CD14-positive monocyte (primary cell): ENCODE results near the gene SPACA5. TPM values are rescaled to one million over a fixed set of nuclear protein-coding genes. Genes with fewer than 3 reads are reported as not detected.

Experiments used
- DNase-seq, 3 donors: peaks; one replicate each; pipeline ENCODE4 v3.0.0-alpha.2; 2011 to 2022
- H2AFZ ChIP-seq: 2 replicates; pipeline ENCODE4 v1.6.0; 2012; ENCODE audit warnings: mild to moderate bottlenecking, low read depth, low read length, inconsistent platforms; ENCODE audit not compliant: insufficient read depth, poor library complexity, severe bottlenecking
- H3K27ac ChIP-seq, 2 donors: 1 replicate in 1 of 2; 2 replicates in 1 of 2; pipeline ENCODE4 v1.5.1; 2012 to 2013; ENCODE audit warnings: low read length in 2 of 2, control low read depth in 1 of 2, inconsistent platforms in 1 of 2, low read depth in 1 of 2, mild to moderate bottlenecking in 1 of 2
- H3K27me3 ChIP-seq, 2 donors: one replicate each; pipeline versions ENCODE4 v1.6.0 to v1.6.1; 2011 to 2013; ENCODE audit warnings: low read length in 2 of 2; ENCODE audit not compliant: control insufficient read depth in 2 of 2, insufficient read depth in 2 of 2
- H3K36me3 ChIP-seq, 2 donors: replicated peaks in 1 of 2; 1 replicate in 1 of 2; 2 replicates in 1 of 2; pipeline versions ENCODE4 v1.5.1 to v1.6.1; 2012 to 2013; ENCODE audit warnings: low read length in 2 of 2, control low read depth in 1 of 2, inconsistent platforms in 1 of 2, mild to moderate bottlenecking in 1 of 2; ENCODE audit not compliant: insufficient read depth in 2 of 2, control insufficient read depth in 1 of 2
- H3K4me1 ChIP-seq, 2 donors: 1 replicate in 1 of 2; 2 replicates in 1 of 2; pipeline versions ENCODE4 v1.5.1 to v1.6.1; 2012 to 2013; ENCODE audit warnings: low read length in 2 of 2, control low read depth in 1 of 2, inconsistent platforms in 1 of 2, mild to moderate bottlenecking in 1 of 2, moderate library complexity in 1 of 2; ENCODE audit not compliant: insufficient read depth in 2 of 2, control insufficient read depth in 1 of 2
- H3K4me2 ChIP-seq: replicated peaks from 2 replicates; pipeline ENCODE3; 2012; ENCODE audit warnings: low read length, moderate library complexity, mild to moderate bottlenecking; ENCODE audit not compliant: poor library complexity, severe bottlenecking; ENCODE audit errors: extremely low read depth
- H3K4me3 ChIP-seq, 3 experiments: fragments of 200-600 bp in 1 of 3; sonication (generic) in 1 of 3; replicated peaks in 1 of 3; 1 replicate in 2 of 3; 2 replicates in 1 of 3; pipeline ENCODE4 v1.5.1; 2011 to 2013; ENCODE audit warnings: low read length in 3 of 3, mild to moderate bottlenecking in 3 of 3, control low read depth in 2 of 3, low read depth in 2 of 3, inconsistent platforms in 1 of 3, moderate library complexity in 1 of 3
- H3K79me2 ChIP-seq: 2 replicates; pipeline ENCODE4 v1.6.0; 2012; ENCODE audit warnings: mild to moderate bottlenecking, control low read depth, inconsistent platforms, low read length, moderate library complexity; ENCODE audit not compliant: insufficient read depth
- H3K9ac ChIP-seq: 2 replicates; pipeline ENCODE4 v1.6.0; 2017; ENCODE audit warnings: low read length, mild to moderate bottlenecking; ENCODE audit not compliant: insufficient read depth, poor library complexity, severe bottlenecking
- H3K9me3 ChIP-seq, 2 donors: replicated peaks in 1 of 2; 1 replicate in 1 of 2; 2 replicates in 1 of 2; pipeline versions ENCODE4 v1.5.1 to v1.6.1; 2012 to 2013; ENCODE audit warnings: low read length in 2 of 2, control low read depth in 1 of 2; ENCODE audit not compliant: control insufficient read depth in 1 of 2, insufficient read depth in 1 of 2
- H4K20me1 ChIP-seq: 2 replicates; pipeline ENCODE4 v1.6.0; 2012; ENCODE audit warnings: mild to moderate bottlenecking, low read length, control low read depth, moderate library complexity; ENCODE audit not compliant: insufficient read depth
- H3K27ac Mint-ChIP-seq, 7 donors: one replicate each; pipeline ENCODE4 v1.8.0; 2020; ENCODE audit warnings: mild to moderate bottlenecking in 7 of 7, mixed read lengths in 7 of 7, moderate library complexity in 6 of 7, inconsistent platforms in 2 of 7
- H3K27me3 Mint-ChIP-seq, 3 donors: one replicate each; pipeline ENCODE4 v1.8.0; 2021 to 2022; ENCODE audit warnings: low read depth in 3 of 3, mild to moderate bottlenecking in 3 of 3, mixed read lengths in 3 of 3, moderate library complexity in 3 of 3, inconsistent platforms in 1 of 3
- H3K36me3 Mint-ChIP-seq, 2 donors: one replicate each; pipeline ENCODE4 v1.8.0; 2020; ENCODE audit warnings: mixed read lengths in 2 of 2, inconsistent platforms in 1 of 2, mild to moderate bottlenecking in 1 of 2
- H3K4me1 Mint-ChIP-seq: one replicate; pipeline ENCODE4 v1.8.0; 2020; ENCODE audit warnings: mild to moderate bottlenecking, mixed read lengths
- H3K4me3 Mint-ChIP-seq, 2 donors: one replicate each; pipeline ENCODE4 v1.8.0; 2020; ENCODE audit warnings: mild to moderate bottlenecking in 2 of 2, mixed read lengths in 2 of 2, moderate library complexity in 1 of 2
- H3K9me3 Mint-ChIP-seq, 7 donors: one replicate each; pipeline ENCODE4 v1.8.0; 2020 to 2022; ENCODE audit warnings: mixed read lengths in 7 of 7, mild to moderate bottlenecking in 6 of 7, moderate library complexity in 6 of 7, inconsistent platforms in 2 of 7
- WGBS: methylation state at CpG from one replicate; pipeline ENCODE4 v1.1.5; 2013; ENCODE audit warnings: missing lambda C conversion rate; ENCODE audit not compliant: insufficient coverage; 5-methylcytosine and 5-hydroxymethylcytosine counted together
- intact Hi-C, 2 donors: fragments of 100-400 bp; cut with micrococcal nuclease; formaldehyde crosslinking; loops; one replicate each; pipeline versions ENCODE4 v1.15.0 to v1.15.1; 2023
- polyA plus RNA-seq, 3 donors: library from polyadenylated mRNA; depleted of rRNA in 1 of 3; unstranded in 2 of 3; stranded (reverse) in 1 of 3; fragments of 300-500 nt in 2 of 3; fragments of >200 nt in 1 of 3; fragmentation: Illumina TruSeq in 2 of 3; gene quantifications; 1 replicate in 2 of 3; 2 replicates in 1 of 3; pipeline ENCODE4 v1.2.3, GENCODE V29; 2012 to 2021
- TF ChIP-seq, protein P1 (sequence below): fragments of 200-600 bp; IDR thresholded peaks from one replicate; pipeline ENCODE4 v1.8.0; 2022; ENCODE audit warnings: antibody characterized with exemption, mild to moderate bottlenecking

SPACA5 gene
- polyA plus RNA-seq, 3 donors, result not detected

DNA sequence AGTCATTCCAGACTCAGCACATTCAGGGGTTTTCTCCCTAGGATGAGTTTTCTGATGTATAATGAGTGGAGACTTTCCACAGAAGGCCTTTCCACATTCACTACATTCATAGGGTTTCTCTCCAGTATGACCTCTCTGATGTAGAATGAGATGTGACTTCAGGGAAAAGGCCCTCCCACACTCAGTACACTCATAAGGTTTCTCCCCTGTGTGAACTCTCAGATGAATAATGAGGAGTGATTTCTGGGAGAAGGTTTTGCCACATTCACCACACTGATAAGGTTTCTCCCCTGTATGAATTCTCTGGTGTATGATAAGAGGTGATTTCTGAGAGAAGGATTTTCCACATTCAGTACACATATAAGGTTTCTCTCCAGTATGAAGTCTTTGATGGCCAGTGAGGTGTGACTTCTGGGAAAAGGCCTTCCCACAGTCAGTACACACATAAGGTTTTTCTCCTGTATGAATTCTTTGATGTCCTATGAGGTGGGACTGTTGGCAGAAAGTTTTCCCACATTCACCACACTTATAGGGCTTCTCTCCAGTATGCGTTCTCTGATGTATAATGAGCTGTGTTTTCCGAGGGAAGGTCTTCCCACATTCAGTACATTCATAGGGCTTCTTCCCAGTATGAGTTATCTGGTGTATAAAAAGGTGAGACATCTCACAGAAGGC lies 52.0 kb downstream of the SPACA5 start:
- WGBS, result no CpG with 5 or more reads among the region's 2 CpGs
- no peak for DNase-seq
- Histone ChIP-seq H3K9me3 (peaks cover 10 to 62% of the 10 kb centered on the region in 2 donors), H3K79me2 (no peaks in the 10 kb centered on the region), H3K4me2 (no peak overlapping the region), H4K20me1 (no peaks in the 10 kb centered on the region), H3K4me1 (no peaks in the 10 kb centered on the region), H3K4me3 (no peak overlapping the region), H3K9ac (no peak overlapping the region), H3K27me3 (no peaks in the 10 kb centered on the region), H3K36me3 (peaks cover 16 to 42% of the 10 kb centered on the region in 2 donors), H2AFZ (no peak overlapping the region), H3K27ac (no peak overlapping the region)
- TF ChIP-seq, protein P1, sequence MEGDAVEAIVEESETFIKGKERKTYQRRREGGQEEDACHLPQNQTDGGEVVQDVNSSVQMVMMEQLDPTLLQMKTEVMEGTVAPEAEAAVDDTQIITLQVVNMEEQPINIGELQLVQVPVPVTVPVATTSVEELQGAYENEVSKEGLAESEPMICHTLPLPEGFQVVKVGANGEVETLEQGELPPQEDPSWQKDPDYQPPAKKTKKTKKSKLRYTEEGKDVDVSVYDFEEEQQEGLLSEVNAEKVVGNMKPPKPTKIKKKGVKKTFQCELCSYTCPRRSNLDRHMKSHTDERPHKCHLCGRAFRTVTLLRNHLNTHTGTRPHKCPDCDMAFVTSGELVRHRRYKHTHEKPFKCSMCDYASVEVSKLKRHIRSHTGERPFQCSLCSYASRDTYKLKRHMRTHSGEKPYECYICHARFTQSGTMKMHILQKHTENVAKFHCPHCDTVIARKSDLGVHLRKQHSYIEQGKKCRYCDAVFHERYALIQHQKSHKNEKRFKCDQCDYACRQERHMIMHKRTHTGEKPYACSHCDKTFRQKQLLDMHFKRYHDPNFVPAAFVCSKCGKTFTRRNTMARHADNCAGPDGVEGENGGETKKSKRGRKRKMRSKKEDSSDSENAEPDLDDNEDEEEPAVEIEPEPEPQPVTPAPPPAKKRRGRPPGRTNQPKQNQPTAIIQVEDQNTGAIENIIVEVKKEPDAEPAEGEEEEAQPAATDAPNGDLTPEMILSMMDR, result no peak
- Mint-ChIP-seq H3K36me3 (peaks cover 23 to 37% of the 10 kb centered on the region in 2 donors), H3K27ac (no peak overlapping the region), H3K9me3 (peaks cover 12 to 69% (median 38%) of the 10 kb centered on the region in 7 donors), H3K27me3 (peaks cover 0 to 3% (median 0%) of the 10 kb centered on the region in 3 donors), H3K4me1 (no peaks in the 10 kb centered on the region), H3K4me3 (no peak overlapping the region)
- intact Hi-C loops, result no loop called here

- H2AFZ ChIP-seq, result no peak overlapping the region
- peaks cover 10 to 62% of the 10 kb centered on the region in 2 donors for H3K9me3 ChIP-seq
- peaks cover 23 to 37% of the 10 kb centered on the region in 2 donors for H3K36me3 Mint-ChIP-seq
- no peak overlapping the region for H3K4me3 ChIP-seq
- no peaks in the 10 kb centered on the region for H4K20me1 ChIP-seq
- H3K4me2 ChIP-seq, result no peak overlapping the region
- TF ChIP-seq, protein P1, result no peak
- H3K36me3 ChIP-seq, result peaks cover 16 to 42% of the 10 kb centered on the region in 2 donors
- H3K27me3 Mint-ChIP-seq, result peaks cover 0 to 3% (median 0%) of the 10 kb centered on the region in 3 donors
- no peaks in the 10 kb centered on the region for H3K4me1 ChIP-seq
- H3K4me1 Mint-ChIP-seq, result no peaks in the 10 kb centered on the region
- no peak overlapping the region for H3K27ac Mint-ChIP-seq
- H3K79me2 ChIP-seq, result no peaks in the 10 kb centered on the region
- peaks cover 12 to 69% (median 39%) of the 10 kb centered on the region in 7 donors for H3K9me3 Mint-ChIP-seq
- no peak overlapping the region for H3K9ac ChIP-seq
- WGBS, result no CpG with 5 or more reads among the region's 1 CpG
- intact Hi-C loops, result no loop called here
- no peak overlapping the region for H3K27ac ChIP-seq
- H3K4me3 Mint-ChIP-seq, result no peak overlapping the region
- no peaks in the 10 kb centered on the region for H3K27me3 ChIP-seq
- no peak for DNase-seq
Observed at GRCh38 chrX:48059296-48059639, 52.5 kb downstream of the SPACA5 start.

Other genes with a start within 250 kb of the SPACA5 start
- 1 to 10 TPM; 1.7 to 3.4 (median 2.4) TPM for gene ZNF81, start 170.1 kb upstream of the SPACA5 start, polyA plus RNA-seq
- 1 to 10 TPM in 1 of 3 donors, under 1 TPM in 2; 0.24 to 2.7 (median 0.99) TPM for gene ZNF182, start 3.0 kb upstream of the SPACA5 start, polyA plus RNA-seq
- 1 to 10 TPM in 1 of 3 donors, under 1 TPM in 2; 0.56 to 1.7 (median 0.87) TPM for gene ZNF630, start 64.7 kb downstream of the SPACA5 start, polyA plus RNA-seq
- gene SPACA5B, start 123.6 kb downstream of the SPACA5 start, polyA plus RNA-seq, result not detected
- not detected for gene SSX5, start 189.8 kb downstream of the SPACA5 start, polyA plus RNA-seq
- not detected for gene SSX1, start 248.4 kb downstream of the SPACA5 start, polyA plus RNA-seq